HG03108 (cell line): Measurements from ENCODE around the gene OBSCN.

Experiments used
- ATAC-seq: cut with Tn5 transposase; IDR thresholded peaks from one replicate; pipeline ENCODE4 v1.9.1; 2021; ENCODE audit warnings: moderate library complexity; ENCODE audit not compliant: unreplicated experiment

OBSCN gene

DNA sequence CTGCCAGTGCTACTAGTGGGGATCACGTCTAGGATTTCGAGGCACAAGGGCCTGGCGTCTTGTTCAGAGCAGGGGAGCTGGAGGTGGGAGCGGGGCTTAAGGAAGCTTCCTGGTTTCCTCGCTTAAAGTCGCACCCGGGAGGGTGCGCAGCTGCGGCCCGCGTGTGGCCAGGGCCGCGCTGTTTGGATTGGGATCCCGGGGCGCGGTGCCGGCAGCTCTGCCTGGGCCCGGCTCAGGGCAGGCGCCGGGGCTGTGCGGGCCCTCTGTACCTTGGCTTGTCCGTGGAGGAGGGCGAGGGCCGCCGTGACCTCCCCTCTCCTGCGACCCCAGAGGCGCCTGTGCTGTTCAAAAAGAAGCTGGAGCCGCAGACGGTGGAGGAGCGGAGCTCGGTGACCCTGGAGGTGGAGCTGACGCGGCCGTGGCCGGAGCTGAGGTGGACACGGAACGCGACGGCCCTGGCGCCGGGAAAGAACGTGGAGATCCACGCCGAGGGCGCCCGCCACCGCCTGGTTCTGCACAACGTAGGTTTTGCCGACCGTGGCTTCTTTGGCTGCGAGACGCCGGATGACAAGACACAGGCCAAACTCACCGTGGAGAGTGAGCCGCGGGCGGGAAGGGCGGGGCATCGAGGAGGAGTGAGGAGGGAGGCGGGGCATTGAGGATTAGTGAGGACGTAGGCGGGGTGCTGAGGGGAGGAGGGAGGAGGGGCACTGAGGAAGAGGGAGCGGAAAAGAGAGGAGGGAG is 67.8 kb downstream of the OBSCN start:
- ATAC-seq = peak; percentile 54

DNA sequence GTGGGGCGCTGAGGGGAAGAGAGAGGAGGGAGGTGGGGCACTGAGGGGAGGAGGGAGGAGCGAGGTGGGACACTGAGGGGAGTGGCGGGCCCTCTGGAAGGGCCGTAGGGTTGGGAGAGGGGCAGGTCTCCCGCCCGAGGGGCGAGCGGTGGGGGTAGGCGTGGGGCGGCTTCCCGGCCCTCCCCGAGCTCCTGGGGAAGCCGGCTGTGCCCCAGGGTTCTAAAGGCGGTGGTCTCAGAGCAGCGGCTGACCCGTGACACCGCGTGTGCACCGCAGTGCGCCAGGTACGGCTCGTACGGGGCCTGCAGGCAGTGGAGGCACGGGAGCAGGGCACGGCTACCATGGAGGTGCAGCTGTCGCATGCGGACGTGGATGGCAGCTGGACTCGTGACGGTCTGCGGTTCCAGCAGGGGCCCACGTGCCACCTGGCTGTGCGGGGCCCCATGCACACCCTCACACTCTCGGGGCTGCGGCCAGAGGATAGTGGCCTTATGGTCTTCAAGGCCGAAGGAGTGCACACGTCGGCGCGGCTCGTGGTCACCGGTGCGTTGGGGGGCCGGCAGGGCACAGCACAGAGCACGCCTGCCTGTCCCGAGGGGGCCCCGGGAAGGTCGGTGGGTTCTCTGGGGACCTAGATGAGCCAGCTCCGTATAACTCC is 68.5 kb downstream of the OBSCN start:
- no peak for ATAC-seq

DNA sequence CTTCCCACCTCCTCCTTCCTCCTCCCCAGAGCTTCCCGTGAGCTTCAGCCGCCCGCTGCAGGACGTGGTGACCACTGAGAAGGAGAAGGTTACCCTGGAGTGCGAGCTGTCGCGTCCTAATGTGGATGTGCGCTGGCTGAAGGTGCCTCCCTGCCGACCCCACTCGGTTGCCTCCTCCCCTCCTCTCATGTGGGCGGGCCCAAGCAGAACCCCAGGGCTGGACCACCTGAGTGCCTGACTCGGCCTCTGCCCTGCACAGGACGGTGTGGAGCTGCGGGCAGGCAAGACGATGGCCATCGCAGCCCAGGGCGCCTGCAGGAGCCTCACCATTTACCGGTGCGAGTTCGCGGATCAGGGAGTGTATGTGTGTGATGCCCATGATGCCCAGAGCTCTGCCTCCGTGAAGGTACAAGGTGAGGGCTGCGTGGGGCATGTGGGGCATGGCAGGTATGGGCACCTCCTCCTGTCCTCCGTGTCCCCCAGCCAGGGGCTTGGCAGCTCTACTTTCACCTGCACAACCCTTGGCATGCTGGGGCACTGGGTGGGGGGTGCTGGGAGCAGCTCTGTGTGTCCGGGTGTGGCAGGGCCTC is 69.2 kb downstream of the OBSCN start:
- no peak for ATAC-seq

DNA sequence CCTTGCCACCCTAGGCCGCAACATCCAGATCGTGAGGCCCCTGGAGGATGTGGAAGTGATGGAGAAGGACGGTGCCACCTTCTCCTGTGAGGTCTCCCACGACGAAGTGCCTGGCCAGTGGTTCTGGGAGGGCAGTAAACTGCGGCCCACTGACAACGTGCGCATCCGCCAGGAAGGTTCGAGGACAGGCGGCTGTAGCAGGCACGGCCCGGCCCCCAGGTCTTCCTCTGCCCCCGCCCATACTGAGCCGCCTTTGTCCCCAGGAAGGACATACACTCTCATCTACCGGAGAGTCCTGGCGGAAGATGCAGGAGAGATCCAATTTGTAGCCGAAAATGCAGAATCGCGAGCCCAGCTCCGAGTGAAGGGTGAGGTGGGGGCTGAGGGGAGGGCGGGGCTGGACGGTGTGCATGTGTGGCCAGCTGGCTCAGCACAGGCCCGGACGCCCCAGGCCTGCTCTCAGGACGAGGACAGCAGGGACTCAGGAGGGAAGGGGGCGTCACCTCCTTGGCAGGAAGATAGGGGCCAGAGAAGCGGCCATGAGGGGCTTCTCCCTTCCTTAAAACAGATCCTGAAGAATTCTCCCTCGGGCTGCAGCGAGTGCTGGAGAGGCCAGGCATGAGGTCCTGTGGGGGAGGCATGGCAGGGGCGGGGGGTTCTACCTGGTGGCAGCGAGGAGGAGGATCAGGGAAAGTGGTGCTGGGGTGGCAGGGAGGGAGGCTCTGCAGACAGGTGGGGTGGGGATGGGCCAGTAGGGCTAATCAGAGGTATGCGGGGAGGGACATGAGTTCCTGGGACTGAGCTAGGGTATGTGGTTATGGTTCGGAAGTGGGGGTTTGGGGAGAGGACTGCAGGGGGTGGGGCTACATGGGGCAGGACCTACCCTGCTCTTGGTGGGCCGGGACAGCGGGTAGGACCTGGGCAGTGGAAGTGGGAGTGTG is 69.9 kb downstream of the OBSCN start:
- no peak for ATAC-seq

DNA sequence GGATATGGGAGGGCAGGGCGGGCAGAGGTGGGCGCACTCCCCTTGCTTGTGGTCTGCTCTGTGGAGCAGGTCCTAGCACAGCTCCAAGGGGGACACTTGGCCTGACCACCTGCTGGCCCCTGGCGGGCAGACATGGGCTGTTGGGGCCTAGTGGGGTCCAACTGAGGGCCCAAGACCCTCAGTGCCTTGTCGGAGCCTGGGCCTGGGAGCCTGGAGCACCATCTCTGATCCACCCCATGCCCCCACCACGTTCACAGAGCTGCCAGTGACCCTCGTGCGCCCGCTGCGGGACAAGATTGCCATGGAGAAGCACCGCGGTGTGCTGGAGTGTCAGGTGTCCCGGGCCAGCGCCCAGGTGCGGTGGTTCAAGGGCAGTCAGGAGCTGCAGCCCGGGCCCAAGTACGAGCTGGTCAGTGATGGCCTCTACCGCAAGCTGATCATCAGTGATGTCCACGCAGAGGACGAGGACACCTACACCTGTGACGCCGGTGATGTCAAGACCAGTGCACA is 70.6 kb downstream of the OBSCN start:
- no peak for ATAC-seq

DNA sequence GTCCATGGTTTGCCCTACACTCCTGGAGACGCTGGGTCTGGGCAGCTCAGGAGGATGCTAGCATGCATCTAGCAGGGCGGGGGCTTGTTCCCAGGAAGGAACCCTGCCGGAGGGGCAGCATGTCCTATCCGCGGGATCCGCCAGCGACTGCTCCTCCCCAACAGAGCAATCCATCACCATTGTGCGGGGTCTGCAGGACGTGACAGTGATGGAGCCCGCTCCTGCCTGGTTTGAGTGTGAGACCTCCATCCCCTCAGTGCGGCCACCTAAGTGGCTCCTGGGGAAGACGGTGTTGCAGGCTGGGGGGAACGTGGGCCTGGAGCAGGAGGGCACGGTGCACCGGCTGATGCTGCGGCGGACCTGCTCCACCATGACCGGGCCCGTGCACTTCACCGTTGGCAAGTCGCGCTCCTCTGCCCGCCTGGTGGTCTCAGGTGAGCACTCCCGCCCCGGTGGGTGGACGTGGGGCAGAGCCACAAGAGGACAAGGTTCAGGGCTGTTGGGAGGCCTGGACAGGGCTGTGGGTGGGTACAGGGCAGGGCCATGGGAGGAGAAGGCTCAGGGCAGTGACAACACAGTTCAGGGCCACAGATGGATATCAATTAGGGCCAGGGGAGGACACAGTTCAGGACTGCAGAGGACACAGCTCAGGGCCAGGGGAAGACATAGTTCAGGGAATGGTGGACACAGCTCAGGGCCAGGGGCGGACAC is 71.3 kb downstream of the OBSCN start:
- ATAC-seq = no peak

DNA sequence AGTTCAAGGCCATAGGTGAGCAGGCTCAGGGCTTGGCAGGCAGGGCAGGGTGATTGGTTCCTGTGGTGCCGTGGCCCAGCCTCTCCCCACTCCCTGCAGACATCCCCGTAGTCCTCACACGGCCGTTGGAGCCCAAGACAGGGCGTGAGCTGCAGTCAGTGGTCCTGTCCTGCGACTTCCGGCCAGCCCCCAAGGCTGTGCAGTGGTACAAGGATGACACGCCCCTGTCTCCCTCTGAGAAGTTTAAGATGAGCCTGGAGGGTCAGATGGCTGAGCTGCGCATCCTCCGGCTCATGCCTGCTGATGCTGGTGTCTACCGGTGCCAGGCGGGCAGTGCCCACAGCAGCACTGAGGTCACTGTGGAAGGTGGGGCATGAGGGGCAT is 71.9 kb downstream of the OBSCN start:
- no peak for ATAC-seq

DNA sequence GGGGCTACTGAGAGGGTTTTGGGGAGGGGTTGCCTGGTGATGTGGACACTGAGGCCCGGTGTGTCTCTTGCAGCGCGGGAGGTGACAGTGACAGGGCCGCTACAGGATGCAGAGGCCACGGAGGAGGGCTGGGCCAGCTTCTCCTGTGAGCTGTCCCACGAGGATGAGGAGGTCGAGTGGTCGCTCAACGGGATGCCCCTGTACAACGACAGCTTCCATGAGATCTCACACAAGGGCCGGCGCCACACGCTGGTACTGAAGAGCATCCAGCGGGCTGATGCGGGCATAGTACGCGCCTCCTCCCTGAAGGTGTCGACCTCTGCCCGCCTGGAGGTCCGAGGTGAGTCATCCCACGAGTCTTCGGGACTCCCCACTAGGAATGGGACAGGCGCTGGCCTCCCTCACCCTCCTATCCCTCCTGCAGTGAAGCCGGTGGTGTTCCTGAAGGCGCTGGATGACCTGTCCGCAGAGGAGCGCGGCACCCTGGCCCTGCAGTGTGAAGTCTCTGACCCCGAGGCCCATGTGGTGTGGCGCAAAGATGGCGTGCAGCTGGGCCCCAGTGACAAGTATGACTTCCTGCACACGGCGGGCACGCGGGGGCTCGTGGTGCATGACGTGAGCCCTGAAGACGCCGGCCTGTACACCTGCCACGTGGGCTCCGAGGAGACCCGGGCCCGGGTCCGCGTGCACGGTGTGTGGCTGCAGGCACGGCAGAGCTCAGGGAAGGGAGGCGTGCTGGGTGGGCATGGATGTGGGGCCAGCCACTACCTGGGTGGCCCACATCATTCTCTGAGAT is 72.5 kb downstream of the OBSCN start:
- no peak for ATAC-seq

DNA sequence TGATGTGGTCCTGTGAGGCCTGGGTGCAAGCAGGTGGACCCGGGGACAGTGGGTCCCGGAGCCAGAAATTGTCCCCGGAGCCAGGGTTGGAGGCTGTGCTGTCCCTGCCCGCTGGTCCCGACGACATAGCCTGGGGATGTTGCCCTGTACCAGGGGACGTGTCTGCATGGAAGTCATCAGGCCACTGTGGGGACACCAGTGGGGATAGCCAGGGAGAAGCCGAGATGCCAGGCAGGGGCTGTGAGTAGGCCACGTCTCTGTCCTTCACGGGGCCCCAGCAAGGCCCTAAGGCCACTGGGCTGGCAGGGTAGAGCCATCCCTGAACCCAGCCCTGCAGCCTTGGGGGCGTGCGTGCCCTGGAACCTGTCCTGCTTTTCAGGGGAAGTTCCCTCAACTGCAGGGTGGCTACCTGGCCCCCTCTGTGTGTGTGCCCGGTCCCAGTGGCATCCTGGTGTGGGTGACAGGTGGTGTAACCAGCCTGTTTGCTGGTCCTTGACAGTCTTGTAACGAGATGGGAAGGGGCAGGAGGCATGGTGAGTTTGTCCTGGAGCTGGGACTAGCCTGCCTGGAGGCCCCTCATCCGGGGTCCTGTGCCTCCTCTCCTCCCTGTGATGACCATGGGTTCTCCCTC is 73.2 kb downstream of the OBSCN start:
- ATAC-seq = no peak

DNA sequence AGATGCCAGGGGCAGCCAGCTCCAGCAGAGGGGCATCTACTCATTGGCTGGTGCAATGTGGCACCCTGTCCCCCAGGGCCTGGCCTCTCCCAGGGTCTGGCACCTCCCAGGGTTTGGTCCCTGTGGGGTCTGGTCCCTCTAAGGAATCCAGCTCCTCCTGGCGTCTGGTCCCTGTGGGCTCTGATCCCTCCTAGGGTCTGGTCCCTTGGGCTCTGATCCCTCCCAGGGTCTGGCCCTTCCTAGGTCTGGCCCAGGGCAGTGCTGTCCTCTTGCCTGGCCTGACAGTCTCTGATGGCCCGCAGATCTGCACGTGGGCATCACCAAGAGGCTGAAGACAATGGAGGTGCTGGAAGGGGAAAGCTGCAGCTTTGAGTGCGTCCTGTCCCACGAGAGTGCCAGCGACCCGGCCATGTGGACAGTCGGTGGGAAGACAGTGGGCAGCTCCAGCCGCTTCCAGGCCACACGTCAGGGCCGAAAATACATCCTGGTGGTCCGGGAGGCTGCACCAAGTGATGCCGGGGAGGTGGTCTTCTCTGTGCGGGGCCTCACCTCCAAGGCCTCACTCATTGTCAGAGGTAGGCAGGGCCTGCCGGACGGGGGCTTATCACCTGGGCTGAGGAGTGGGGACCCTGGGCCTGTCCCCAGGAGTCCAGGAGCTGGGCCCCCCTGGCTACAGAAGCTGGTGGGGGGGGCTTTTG is 73.9 kb downstream of the OBSCN start:
- no peak for ATAC-seq

DNA sequence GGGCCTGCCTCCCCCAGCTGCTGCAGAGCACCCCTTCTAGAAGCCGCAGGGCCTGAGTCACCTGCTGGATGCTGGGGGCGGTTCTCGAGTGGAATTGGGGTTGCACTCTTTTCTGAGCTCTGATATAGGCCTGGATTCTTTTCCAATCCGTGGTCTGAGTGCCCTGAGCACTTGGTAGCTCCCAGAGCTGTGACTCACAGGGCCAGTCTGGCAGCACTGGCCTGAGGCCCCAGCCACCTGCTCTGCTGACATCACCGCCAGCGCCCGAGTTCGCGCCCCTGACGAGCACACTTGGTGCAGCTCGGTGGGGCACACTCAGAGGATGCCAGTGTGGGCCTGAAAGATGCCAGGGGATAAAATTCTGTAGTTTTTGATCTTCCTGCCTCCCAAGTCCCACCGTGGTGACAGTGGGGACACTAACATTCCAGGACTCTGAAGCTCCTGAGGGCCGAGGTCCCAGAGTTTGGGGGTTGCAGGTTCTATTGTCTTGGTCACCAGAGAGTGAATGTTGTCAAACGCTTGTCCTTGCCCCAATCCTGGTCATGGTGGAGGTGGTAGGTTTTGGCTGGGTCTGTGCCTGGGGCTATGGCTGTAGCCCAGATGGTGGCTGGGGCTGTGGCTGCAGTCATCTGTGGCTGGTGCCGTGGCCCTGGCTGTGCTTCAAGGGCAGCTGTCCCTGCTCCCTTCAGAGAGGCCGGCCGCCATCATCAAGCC is 74.6 kb downstream of the OBSCN start:
- no peak for ATAC-seq

DNA sequence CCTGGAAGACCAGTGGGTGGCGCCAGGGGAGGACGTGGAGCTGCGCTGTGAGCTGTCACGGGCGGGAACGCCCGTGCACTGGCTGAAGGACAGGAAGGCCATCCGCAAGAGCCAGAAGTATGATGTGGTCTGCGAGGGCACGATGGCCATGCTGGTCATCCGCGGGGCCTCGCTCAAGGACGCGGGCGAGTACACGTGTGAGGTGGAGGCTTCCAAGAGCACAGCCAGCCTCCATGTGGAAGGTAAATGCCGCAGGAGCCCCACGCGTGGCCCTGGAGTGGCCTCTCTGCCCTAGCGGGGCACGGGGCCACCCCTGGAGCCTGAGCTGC is 75.2 kb downstream of the OBSCN start:
- no peak for ATAC-seq

DNA sequence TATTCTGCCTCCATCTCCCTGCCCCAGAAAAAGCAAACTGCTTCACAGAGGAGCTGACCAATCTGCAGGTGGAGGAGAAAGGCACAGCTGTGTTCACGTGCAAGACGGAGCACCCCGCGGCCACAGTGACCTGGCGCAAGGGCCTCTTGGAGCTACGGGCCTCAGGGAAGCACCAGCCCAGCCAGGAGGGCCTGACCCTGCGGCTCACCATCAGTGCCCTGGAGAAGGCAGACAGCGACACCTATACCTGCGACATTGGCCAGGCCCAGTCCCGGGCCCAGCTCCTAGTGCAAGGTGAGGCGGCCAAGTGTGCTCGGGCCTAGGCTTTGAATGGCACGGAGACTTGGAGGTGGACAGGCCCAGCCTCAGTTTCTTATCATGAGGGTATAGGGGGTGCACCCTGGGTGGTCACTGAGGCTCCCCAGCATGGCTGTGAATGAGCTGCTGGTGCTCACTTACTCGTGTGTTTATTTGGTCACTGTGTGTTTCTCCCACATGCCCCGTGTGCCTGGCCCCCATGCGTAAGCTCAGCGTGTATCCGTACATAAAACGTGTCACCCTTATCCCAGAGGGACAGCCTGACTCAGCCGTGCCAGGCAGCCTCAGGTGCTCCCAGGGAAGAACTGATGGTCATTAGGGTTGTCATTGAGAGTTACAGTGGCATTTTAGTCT is 75.8 kb downstream of the OBSCN start:
- no peak for ATAC-seq

DNA sequence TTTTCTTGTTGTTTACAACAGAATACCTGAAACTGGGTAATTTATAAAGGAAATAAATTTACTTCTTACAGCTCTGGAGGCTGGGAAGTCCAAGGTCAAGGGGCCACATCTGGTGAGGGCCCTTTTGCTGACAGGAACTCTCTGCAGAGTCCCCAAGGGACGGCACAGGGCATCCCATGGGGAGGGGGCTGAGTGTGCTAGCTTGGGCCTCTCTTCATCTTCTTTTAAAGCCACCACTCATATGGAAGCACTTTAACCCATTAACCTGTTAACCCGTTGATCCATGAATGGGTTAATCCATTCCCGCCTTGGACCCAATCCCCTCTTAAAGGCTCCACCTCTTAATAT is 76.3 kb downstream of the OBSCN start:
- no peak for ATAC-seq

DNA sequence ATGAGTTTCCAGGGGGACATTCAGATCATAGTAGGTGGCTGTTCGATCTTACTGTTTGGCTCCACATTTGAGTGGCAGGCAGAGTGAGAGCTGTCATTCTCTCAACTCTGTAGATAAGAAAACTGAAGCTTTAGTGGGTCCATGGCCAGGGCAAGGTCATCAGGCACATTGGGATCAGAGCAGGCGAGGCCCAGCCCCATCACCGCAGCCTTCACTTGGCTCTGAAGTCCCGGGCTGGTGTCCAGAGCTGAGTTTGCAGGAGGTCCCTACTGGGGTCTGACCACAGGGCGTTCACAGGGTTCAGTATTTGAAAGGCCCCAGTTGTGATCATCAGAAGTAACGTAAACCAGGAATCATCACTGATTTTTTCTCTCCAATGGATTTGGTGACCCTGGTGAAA is 76.7 kb downstream of the OBSCN start:
- no peak for ATAC-seq

DNA sequence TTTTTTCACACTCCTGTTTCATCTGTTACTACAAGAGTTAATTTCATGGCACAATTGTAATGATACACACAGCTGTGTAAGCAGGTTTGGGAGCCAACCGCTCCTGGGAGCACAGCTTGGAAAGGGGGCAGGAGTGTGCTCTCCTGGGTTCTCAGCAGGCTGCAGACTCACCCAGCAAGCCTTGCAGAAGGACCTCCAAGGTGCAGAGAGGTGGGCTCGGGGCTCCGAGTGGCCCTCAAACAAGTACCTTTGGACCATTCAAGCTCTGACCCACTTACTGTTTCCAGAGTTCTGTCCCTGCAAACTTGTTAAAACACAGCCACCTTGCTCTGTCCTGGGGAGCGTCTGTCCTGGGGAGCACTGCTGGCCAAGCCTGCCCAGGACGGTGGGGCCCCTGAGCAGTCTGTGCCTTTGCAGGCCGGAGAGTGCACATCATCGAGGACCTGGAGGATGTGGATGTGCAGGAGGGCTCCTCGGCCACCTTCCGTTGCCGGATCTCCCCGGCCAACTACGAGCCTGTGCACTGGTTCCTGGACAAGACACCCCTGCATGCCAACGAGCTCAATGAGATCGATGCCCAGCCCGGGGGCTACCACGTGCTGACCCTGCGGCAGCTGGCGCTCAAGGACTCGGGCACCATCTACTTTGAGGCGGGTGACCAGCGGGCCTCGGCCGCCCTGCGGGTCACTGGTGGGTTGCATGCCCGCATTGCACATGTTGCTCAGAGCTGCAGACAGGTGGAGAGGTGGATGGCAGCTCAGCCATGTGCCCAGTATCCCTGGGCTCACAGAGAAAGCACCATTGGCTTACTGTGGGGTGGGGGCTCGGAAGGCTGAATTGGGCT is 78.0 kb downstream of the OBSCN start:
- ATAC-seq = no peak
